H9 (cell line): ENCODE results near the gene SPOP. TPM values are rescaled to one million over a fixed set of nuclear protein-coding genes. Genes with fewer than 3 reads are reported as not detected.

Experiments used
- DNase-seq: peaks from one replicate; pipeline ENCODE4 v3.0.0-alpha.2; 2017
- H2AFZ ChIP-seq: one replicate; pipeline ENCODE4 v1.6.1; 2013; ENCODE audit warnings: mild to moderate bottlenecking, low read length, control low read depth, moderate library complexity
- H2AK5ac ChIP-seq: 2 replicates; pipeline ENCODE4 v1.6.1; 2013; ENCODE audit warnings: low read length, control low read depth, mixed read lengths; ENCODE audit not compliant: insufficient read length
- H2BK120ac ChIP-seq: one replicate; pipeline ENCODE4 v1.6.1; 2013; ENCODE audit warnings: low read depth, mild to moderate bottlenecking, low read length, control low read depth, inconsistent platforms; ENCODE audit not compliant: poor library complexity, severe bottlenecking
- H2BK12ac ChIP-seq: 2 replicates; pipeline ENCODE4 v1.6.1; 2013; ENCODE audit warnings: low read length, control low read depth, mixed read lengths, low read depth; ENCODE audit not compliant: insufficient read length
- H2BK15ac ChIP-seq: 2 replicates; pipeline ENCODE4 v1.6.1; 2013; ENCODE audit warnings: low read depth, low read length, control low read depth
- H2BK20ac ChIP-seq: one replicate; pipeline ENCODE4 v1.6.1; 2013; ENCODE audit warnings: low read depth, mild to moderate bottlenecking, low read length, control low read depth, inconsistent platforms; ENCODE audit not compliant: poor library complexity, severe bottlenecking
- H2BK5ac ChIP-seq: 2 replicates; pipeline ENCODE4 v1.6.1; 2013; ENCODE audit warnings: low read length, control low read depth, mixed read lengths; ENCODE audit not compliant: insufficient read length
- H3K14ac ChIP-seq: 2 replicates; pipeline ENCODE4 v1.6.1; 2013; ENCODE audit warnings: low read length, control low read depth; ENCODE audit not compliant: insufficient read depth
- H3K18ac ChIP-seq: 2 replicates; pipeline ENCODE4 v1.6.1; 2013; ENCODE audit warnings: low read depth, mild to moderate bottlenecking, mixed read lengths, low read length, control low read depth; ENCODE audit not compliant: insufficient read length
- H3K23ac ChIP-seq: 2 replicates; pipeline ENCODE4 v1.6.1; 2013; ENCODE audit warnings: low read length, control low read depth, mixed read lengths, low read depth; ENCODE audit not compliant: insufficient read length
- H3K23me2 ChIP-seq: 2 replicates; pipeline ENCODE4 v1.6.1; 2013; ENCODE audit warnings: low read depth, mild to moderate bottlenecking, mixed read lengths, low read length, control low read depth; ENCODE audit not compliant: insufficient read length, poor library complexity, severe bottlenecking
- H3K27ac ChIP-seq: 2 replicates; pipeline ENCODE4 v1.5.1; 2013; ENCODE audit warnings: low read length, control low read depth, mixed read lengths, low read depth; ENCODE audit not compliant: insufficient read length
- H3K27me3 ChIP-seq: 2 replicates; pipeline ENCODE4 v1.6.1; 2013; ENCODE audit warnings: low read length, control low read depth, inconsistent platforms; ENCODE audit not compliant: insufficient read depth
- H3K4ac ChIP-seq: 2 replicates; pipeline ENCODE4 v1.6.1; 2013; ENCODE audit warnings: low read depth, mild to moderate bottlenecking, control low read depth, inconsistent platforms, low read length, moderate library complexity
- H3K4me1 ChIP-seq: 2 replicates; pipeline ENCODE4 v1.6.1; 2013; ENCODE audit warnings: low read length, control low read depth, inconsistent platforms; ENCODE audit not compliant: insufficient read depth
- H3K4me2 ChIP-seq: 2 replicates; pipeline ENCODE4 v1.6.1; 2013; ENCODE audit warnings: low read length, control low read depth, mixed read lengths; ENCODE audit not compliant: insufficient read length, insufficient read depth
- H3K56ac ChIP-seq: 2 replicates; pipeline ENCODE4 v1.6.1; 2013; ENCODE audit warnings: low read depth, mild to moderate bottlenecking, mixed read lengths, low read length, control low read depth; ENCODE audit not compliant: insufficient read length
- H3K79me1 ChIP-seq: 2 replicates; pipeline ENCODE4 v1.6.1; 2013; ENCODE audit warnings: low read depth, mild to moderate bottlenecking, moderate library complexity, low read length, control low read depth, inconsistent platforms; ENCODE audit not compliant: insufficient read depth, poor library complexity, severe bottlenecking
- H3K79me2 ChIP-seq: 2 replicates; pipeline ENCODE4 v1.6.1; 2013; ENCODE audit warnings: low read length, control low read depth, inconsistent platforms; ENCODE audit not compliant: insufficient read depth
- H3K9ac ChIP-seq: 2 replicates; pipeline ENCODE4 v1.6.1; 2013; ENCODE audit warnings: low read length, control low read depth, mixed read lengths; ENCODE audit not compliant: insufficient read length; ENCODE audit errors: extremely low read depth
- H3K9me3 ChIP-seq: one replicate; pipeline ENCODE4 v1.6.1; 2013; ENCODE audit warnings: low read depth, low read length, inconsistent platforms; ENCODE audit not compliant: control insufficient read depth
- H3T11ph ChIP-seq: one replicate; pipeline ENCODE4 v1.6.1; 2013; ENCODE audit warnings: mild to moderate bottlenecking, low read length, control low read depth, inconsistent platforms
- H4K20me1 ChIP-seq: one replicate; pipeline ENCODE4 v1.6.1; 2013; ENCODE audit not compliant: control insufficient read depth, insufficient read length, insufficient read depth
- H4K5ac ChIP-seq: 2 replicates; pipeline ENCODE4 v1.6.1; 2013; ENCODE audit warnings: low read depth, mild to moderate bottlenecking, mixed read lengths, low read length, control low read depth; ENCODE audit not compliant: insufficient read length
- H4K8ac ChIP-seq: replicated peaks from 2 replicates; pipeline ENCODE4 v1.6.1; 2013; ENCODE audit warnings: low read length, control low read depth, mixed read lengths, low read depth; ENCODE audit not compliant: insufficient read length
- H4K91ac ChIP-seq: 2 replicates; pipeline ENCODE4 v1.6.1; 2013; ENCODE audit warnings: low read depth, mild to moderate bottlenecking, moderate library complexity, mixed read lengths, low read length, control low read depth; ENCODE audit not compliant: insufficient read length
- H3K27ac Mint-ChIP-seq, 3 experiments: 2 replicates in 2 of 3; 3 replicates in 1 of 3; pipeline ENCODE4 v1.8.0; 2020 to 2021; ENCODE audit warnings: mixed read lengths in 3 of 3, mild to moderate bottlenecking in 1 of 3, moderate library complexity in 1 of 3
- H3K27me3 Mint-ChIP-seq: 2 replicates; pipeline ENCODE4 v1.8.0; 2021; ENCODE audit warnings: low read depth, mild to moderate bottlenecking, moderate library complexity, mixed read lengths
- H3K36me3 Mint-ChIP-seq, 3 experiments: 2 replicates in 2 of 3; 3 replicates in 1 of 3; pipeline ENCODE4 v1.8.0; 2020 to 2021; ENCODE audit warnings: low read depth in 3 of 3, mixed read lengths in 3 of 3; ENCODE audit not compliant: insufficient read depth in 1 of 3
- H3K4me1 Mint-ChIP-seq, 2 experiments: 2 replicates each; pipeline ENCODE4 v1.8.0; 2020; ENCODE audit warnings: mixed read lengths in 2 of 2
- H3K4me3 Mint-ChIP-seq, 2 experiments: 2 replicates in 1 of 2; 3 replicates in 1 of 2; pipeline ENCODE4 v1.8.0; 2020 to 2021; ENCODE audit warnings: mild to moderate bottlenecking in 2 of 2, mixed read lengths in 2 of 2, moderate library complexity in 1 of 2
- H3K9me3 Mint-ChIP-seq, 2 experiments: 2 replicates in 1 of 2; 3 replicates in 1 of 2; pipeline ENCODE4 v1.8.0; 2020; ENCODE audit warnings: mild to moderate bottlenecking in 2 of 2, mixed read lengths in 2 of 2, moderate library complexity in 1 of 2
- CTCF ChIP-seq: fragments of 200-600 bp; sonication (generic); conservative IDR thresholded peaks from 3 replicates; pipeline ENCODE4 v1.8.0; 2021; ENCODE audit warnings: antibody characterized with exemption, mild to moderate bottlenecking
- WGBS: extraction: QIAGEN DNeasy Blood & Tissue Kit; methylation state at CpG from one replicate; pipeline ENCODE4 v1.1.7; 2013; ENCODE audit warnings: missing lambda C conversion rate, low lambda C conversion rate, mixed read lengths; ENCODE audit not compliant: insufficient read length; ENCODE audit errors: extremely low coverage; 5-methylcytosine and 5-hydroxymethylcytosine counted together
- total RNA-seq: library from RNA; stranded (reverse); gene quantifications from 2 replicates; pipeline ENCODE4 v1.2.1, GENCODE V29; 2021

SPOP gene
- total RNA-seq, 1 experiment from 2014 or later = 33.7 TPM

- Mint-ChIP-seq H3K4me3 (no peak overlapping the region; a peak in 1 of 5 replicates), H3K4me1 (peaks cover 25 to 37% of the 10 kb centered on the region in 2 experiments), H3K27me3 (peaks cover 38% of the 10 kb centered on the region), H3K27ac (no peak overlapping the region), H3K36me3 (no peaks in the 10 kb centered on the region), H3K9me3 (no peaks in the 10 kb centered on the region; a peak in 1 of 5 replicates)
- no peak for TF ChIP-seq CTCF
- H3K4me2 ChIP-seq = no peak overlapping the region
- no peak overlapping the region for H3K23ac ChIP-seq
- H4K5ac ChIP-seq = no peak overlapping the region
- H3K18ac ChIP-seq = no peak overlapping the region
- H2BK120ac ChIP-seq = no peak overlapping the region
- H2AFZ ChIP-seq = no peak overlapping the region
- WGBS = no CpG with 5 or more reads among the region's 13 CpGs
- H3K56ac ChIP-seq = no peak overlapping the region
- no peak overlapping the region for H2AK5ac ChIP-seq
- no peak overlapping the region for H3K14ac ChIP-seq
- no peak for DNase-seq
- peaks cover 3% of the 10 kb centered on the region; the same call in 1 of the 2 replicates for H3K4me1 ChIP-seq
- no peaks in the 10 kb centered on the region for H3K79me2 ChIP-seq
- peaks cover 3% of the 10 kb centered on the region; the same call in 1 of the 2 replicates for H3K27me3 ChIP-seq
- H4K20me1 ChIP-seq = no peaks in the 10 kb centered on the region
- H4K91ac ChIP-seq = no peak overlapping the region
- H2BK5ac ChIP-seq = no peak overlapping the region
- H3K27ac ChIP-seq = no peak overlapping the region
- H2BK20ac ChIP-seq = no peak overlapping the region
- H2BK12ac ChIP-seq = no peak overlapping the region
- H2BK15ac ChIP-seq = no peak overlapping the region
- H4K8ac ChIP-seq = no peak overlapping the region
- H3K9ac ChIP-seq = no peak overlapping the region
- H3T11ph ChIP-seq = no peak overlapping the region
- H3K4ac ChIP-seq = no peak overlapping the region
- no peaks in the 10 kb centered on the region for H3K9me3 ChIP-seq
- peaks cover 4% of the 10 kb centered on the region for H3K23me2 ChIP-seq
- no peaks in the 10 kb centered on the region for H3K79me1 ChIP-seq
These were observed 99.5 kb downstream of the SPOP start for GRCh38 chr17:49578414-49578813.
